IMR-90 (cell line): ENCODE results near the gene PPHLN1. TPM values are rescaled to one million over a fixed set of nuclear protein-coding genes. Genes with fewer than 3 reads are reported as not detected.

Experiments used
- ATAC-seq: fragments of 200-7000 bp; cut with Tn5 transposase; 2 replicates; pipeline ENCODE4 v1.9.1; 2020; ENCODE audit warnings: low read depth, mild to moderate bottlenecking, moderate library complexity
- BruUV-seq: library from RNA; stranded (reverse); fragments of 400-500 nt; replicated peaks from 2 replicates; lab custom pipeline; 2021; lab: Mats Ljungman, UMichigan
- CTCF ChIA-PET: fragments of 300-600 bp; formaldehyde crosslinking; extraction: SDS; loops from one replicate; lab custom pipeline; 2021; ENCODE audit warnings: antibody characterized with exemption; lab: Yijun Ruan, JAX
- POLR2A ChIA-PET: fragments of 300-600 bp; sonication (Branson Sonifier 250); formaldehyde crosslinking; loops from one replicate; lab custom pipeline; 2022; ENCODE audit warnings: antibody characterized with exemption; ENCODE audit not compliant: unreplicated experiment; lab: Charles Lee
- DNase-seq: peaks from one replicate; pipeline ENCODE4 v3.0.0; 2013
- H2AFZ ChIP-seq: replicated peaks from 2 replicates; pipeline ENCODE3; 2013; ENCODE audit warnings: low read length, mild to moderate bottlenecking; ENCODE audit not compliant: poor library complexity
- H2AK5ac ChIP-seq: 2 replicates; pipeline ENCODE4 v1.6.1; 2013; ENCODE audit warnings: low read depth, low read length, inconsistent platforms
- H2AK9ac ChIP-seq: replicated peaks from 2 replicates; pipeline ENCODE3; 2013; ENCODE audit warnings: mild to moderate bottlenecking, low read depth, low read length, moderate library complexity; ENCODE audit not compliant: poor library complexity
- H2BK120ac ChIP-seq: 2 replicates; pipeline ENCODE4 v1.6.1; 2013; ENCODE audit warnings: low read depth, low read length, inconsistent platforms
- H2BK15ac ChIP-seq: 3 replicates; pipeline ENCODE4 v1.6.1; 2013; ENCODE audit warnings: low read depth, low read length, inconsistent platforms
- H2BK20ac ChIP-seq: 2 replicates; pipeline ENCODE4 v1.6.1; 2013; ENCODE audit warnings: low read depth, mild to moderate bottlenecking, inconsistent platforms, low read length, moderate library complexity
- H2BK5ac ChIP-seq: 2 replicates; pipeline ENCODE4 v1.6.1; 2013; ENCODE audit warnings: mild to moderate bottlenecking, low read depth, low read length, inconsistent platforms; ENCODE audit not compliant: poor library complexity, severe bottlenecking
- H3K14ac ChIP-seq: replicated peaks from 2 replicates; pipeline ENCODE4 v1.6.1; 2013; ENCODE audit warnings: low read depth, low read length, inconsistent platforms
- H3K18ac ChIP-seq: 2 replicates; pipeline ENCODE4 v1.6.1; 2013; ENCODE audit warnings: low read depth, low read length, control low read depth
- H3K23ac ChIP-seq: 2 replicates; pipeline ENCODE4 v1.6.1; 2013; ENCODE audit warnings: low read depth, low read length, inconsistent platforms
- H3K27ac ChIP-seq: 2 replicates; pipeline ENCODE4 v1.5.1; 2013; ENCODE audit warnings: mild to moderate bottlenecking, control low read depth, low read length; ENCODE audit not compliant: insufficient read depth
- H3K27me3 ChIP-seq: 2 replicates; pipeline ENCODE4 v1.6.1; 2013; ENCODE audit warnings: low read length; ENCODE audit not compliant: control insufficient read depth, insufficient read depth
- H3K36me3 ChIP-seq: 2 replicates; pipeline ENCODE4 v1.6.1; 2013; ENCODE audit warnings: low read length, mixed read lengths; ENCODE audit not compliant: control insufficient read depth, insufficient read depth
- H3K4ac ChIP-seq: 2 replicates; pipeline ENCODE4 v1.6.1; 2013; ENCODE audit warnings: low read depth, low read length, inconsistent platforms
- H3K4me1 ChIP-seq: 2 replicates; pipeline ENCODE4 v1.6.1; 2013; ENCODE audit warnings: low read length, mixed read lengths; ENCODE audit not compliant: control insufficient read depth, insufficient read depth
- H3K4me2 ChIP-seq: 2 replicates; pipeline ENCODE4 v1.6.1; 2013; ENCODE audit warnings: low read depth, mild to moderate bottlenecking, control low read depth, low read length, moderate library complexity
- H3K4me3 ChIP-seq: 2 replicates; pipeline ENCODE4 v1.5.1; 2013; ENCODE audit warnings: low read depth, mild to moderate bottlenecking, control low read depth, low read length, moderate library complexity; ENCODE audit not compliant: insufficient read depth
- H3K56ac ChIP-seq: 2 replicates; pipeline ENCODE4 v1.6.1; 2013; ENCODE audit warnings: low read length, inconsistent platforms; ENCODE audit not compliant: insufficient read depth; ENCODE audit errors: extremely low read depth
- H3K79me1 ChIP-seq, 2 experiments: 2 replicates each; pipeline ENCODE4 v1.6.1; 2013; ENCODE audit warnings: low read length in 2 of 2, inconsistent platforms in 1 of 2, low read depth in 1 of 2
- H3K9ac ChIP-seq: 2 replicates; pipeline ENCODE4 v1.6.1; 2013; ENCODE audit warnings: low read depth, low read length, control low read depth
- H3K9me1 ChIP-seq: 2 replicates; pipeline ENCODE4 v1.6.1; 2013; ENCODE audit warnings: low read length, inconsistent platforms; ENCODE audit not compliant: insufficient read depth
- H3K9me3 ChIP-seq: 2 replicates; pipeline ENCODE4 v1.6.1; 2013; ENCODE audit warnings: low read length; ENCODE audit not compliant: control insufficient read depth, insufficient read depth
- H4K20me1 ChIP-seq: 2 replicates; pipeline ENCODE4 v1.6.1; 2013; ENCODE audit warnings: low read length, inconsistent platforms; ENCODE audit not compliant: insufficient read depth
- H4K5ac ChIP-seq: 2 replicates; pipeline ENCODE4 v1.6.1; 2013; ENCODE audit warnings: mild to moderate bottlenecking, low read depth, low read length, control low read depth
- H4K8ac ChIP-seq, 2 experiments: 2 replicates each; pipeline ENCODE4 v1.6.1; 2013; ENCODE audit warnings: low read depth in 2 of 2, low read length in 2 of 2, control low read depth in 1 of 2, inconsistent platforms in 1 of 2
- H4K91ac ChIP-seq: 2 replicates; pipeline ENCODE4 v1.6.1; 2013; ENCODE audit warnings: low read depth, low read length, inconsistent platforms; ENCODE audit not compliant: insufficient read depth
- CEBPB ChIP-seq: IDR thresholded peaks from 2 replicates; pipeline ENCODE4 v1.6.1; 2012; ENCODE audit warnings: low read depth, low read length, improper control_type of control experiment
- RCOR1 ChIP-seq: IDR thresholded peaks from 2 replicates; pipeline ENCODE4 v1.6.1; 2012; ENCODE audit warnings: mild to moderate bottlenecking, low read length, improper control_type of control experiment; ENCODE audit not compliant: insufficient replicate concordance
- SMC3 ChIP-seq: fragments of 150-350 bp; IDR thresholded peaks from 2 replicates; pipeline ENCODE4 v1.6.1; 2016; ENCODE audit warnings: low read depth, mild to moderate bottlenecking, antibody characterized with exemption, low read length, moderate library complexity
- WGBS, 2 experiments: methylation state at CpG; one replicate each; pipeline versions ENCODE4 v1.1.5 to v1.1.7; 2013; ENCODE audit warnings: missing lambda C conversion rate in 2 of 2; ENCODE audit not compliant: insufficient read length in 1 of 2; ENCODE audit errors: extremely low coverage in 2 of 2; 5-methylcytosine and 5-hydroxymethylcytosine counted together
- dilution Hi-C: fragments of 300-500 bp; cut with HindIII; formaldehyde crosslinking; loops from one replicate; pipeline ENCODE4 v1.14.3; 2018; ENCODE audit warnings: low sequenced_read_pairs; ENCODE audit not compliant: unreplicated experiment
- in situ Hi-C: fragments of 300-500 bp; cut with MboI; formaldehyde crosslinking; loops from 3 replicates; pipeline ENCODE4 v1.14.3; 2019; ENCODE audit warnings: low sequenced_read_pairs, inconsistent platforms, mixed read lengths
- intact Hi-C: fragments of 100-400 bp; cut with micrococcal nuclease; formaldehyde crosslinking; loops from 2 replicates; pipeline ENCODE4 v1.10.0; 2022
- polyA plus RNA-seq, 3 experiments: library from polyadenylated mRNA; depleted of rRNA; stranded (reverse); fragments of >200 nt; gene quantifications; 2 replicates each; pipeline ENCODE4 v1.2.3, GENCODE V29; 2012; ENCODE audit warnings: low replicate concordance in 1 of 3
- total RNA-seq: library from RNA; depleted of rRNA; stranded (reverse); fragments of >200 nt; gene quantifications from 2 replicates; pipeline ENCODE4 v1.2.3, GENCODE V29; 2012
- TF ChIP-seq, protein P1 (sequence below): fragments of 150-350 bp; IDR thresholded peaks from 2 replicates; pipeline ENCODE4 v1.6.1; 2016; ENCODE audit warnings: low read depth, mild to moderate bottlenecking, low read length, moderate library complexity, borderline replicate concordance

Gene PPHLN1
- total and polyA plus RNA-seq, 2 of the 4 experiments (the other 2 are of a cell fraction): 50.7 to 54.3 TPM

DNA sequence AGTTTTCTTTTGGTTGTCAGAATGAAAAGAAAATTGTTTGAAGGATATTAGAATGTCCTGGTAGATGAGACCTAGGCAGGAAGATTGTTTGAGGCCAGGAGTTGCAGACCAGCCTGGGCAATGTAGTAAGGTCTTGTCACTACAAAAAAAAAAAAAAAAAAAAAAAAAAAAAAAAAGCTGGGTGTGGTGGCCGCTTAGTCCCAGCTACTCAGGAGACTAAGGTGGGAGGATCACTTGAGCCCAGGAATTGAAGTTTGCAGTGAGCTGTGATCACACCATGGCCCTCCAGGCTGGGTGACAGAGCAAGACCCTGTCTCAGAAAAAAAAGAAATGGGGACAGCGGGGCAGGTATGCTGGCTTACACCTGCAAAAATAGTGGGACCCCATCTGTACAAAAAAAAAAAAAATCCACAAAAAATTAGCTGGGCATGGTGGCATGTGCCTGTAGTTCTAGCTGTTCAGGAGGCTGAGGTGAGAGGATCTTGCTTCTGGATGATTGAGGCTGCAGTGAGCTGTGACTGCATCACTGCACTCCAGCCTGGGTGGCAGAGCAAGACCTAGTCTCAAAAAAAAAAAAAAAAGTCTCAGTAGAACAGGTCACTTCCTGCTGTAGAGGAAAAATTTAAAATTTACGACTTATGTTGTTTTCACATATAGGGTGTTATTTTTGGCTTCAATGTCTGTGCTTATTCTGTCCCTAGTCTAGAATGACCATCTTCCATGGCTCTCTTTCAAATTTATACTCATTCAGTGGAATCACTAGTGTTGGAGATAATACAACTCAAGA is 70.7 kb downstream of the PPHLN1 start:
- in situ Hi-C loops: no loop called here

More for the DNA sequence above, 70.7 kb downstream of the PPHLN1 start:
- Histone ChIP-seq H2AK9ac (no peak overlapping the region), H2BK5ac (no peak overlapping the region), H3K4ac (no peak overlapping the region), H3K4me1 (no peaks in the 10 kb centered on the region), H3K9me3 (no peaks in the 10 kb centered on the region), H2BK15ac (no peak overlapping the region), H3K27me3 (no peaks in the 10 kb centered on the region), H2BK20ac (no peak overlapping the region), H2BK120ac (no peak overlapping the region), H4K91ac (no peak overlapping the region), H4K20me1 (no peaks in the 10 kb centered on the region), H4K8ac (no peak overlapping the region), H3K36me3 (peaks cover 9% of the 10 kb centered on the region), H3K23ac (no peak overlapping the region), H3K4me2 (no peak overlapping the region), H3K9ac (no peak overlapping the region), H3K9me1 (no peaks in the 10 kb centered on the region), H4K5ac (no peak overlapping the region), H3K18ac (no peak overlapping the region), H3K27ac (no peak overlapping the region), H2AK5ac (no peak overlapping the region), H3K79me1 (peaks cover 0 to 8% of the 10 kb centered on the region in 2 experiments; a peak in 1 of 4 replicates), H3K4me3 (no peak overlapping the region), H3K56ac (no peak overlapping the region), H2AFZ (no peak overlapping the region), H3K14ac (no peak overlapping the region)
- ATAC-seq (no peak), DNase-seq (no peak)
- intact Hi-C loops (no loop called here), dilution Hi-C loops (no loop called here)
- WGBS, 2 experiments: no CpG with 5 or more reads among the region's 3 CpGs
- ChIA-PET POLR2A (no interaction called here), CTCF (no interaction called here)
- no TSS peak for BruUV-seq
- no peak for TF ChIP-seq SMC3
- TF ChIP-seq CEBPB: no peak
- TF ChIP-seq RCOR1: no peak
- TF ChIP-seq, protein P1, sequence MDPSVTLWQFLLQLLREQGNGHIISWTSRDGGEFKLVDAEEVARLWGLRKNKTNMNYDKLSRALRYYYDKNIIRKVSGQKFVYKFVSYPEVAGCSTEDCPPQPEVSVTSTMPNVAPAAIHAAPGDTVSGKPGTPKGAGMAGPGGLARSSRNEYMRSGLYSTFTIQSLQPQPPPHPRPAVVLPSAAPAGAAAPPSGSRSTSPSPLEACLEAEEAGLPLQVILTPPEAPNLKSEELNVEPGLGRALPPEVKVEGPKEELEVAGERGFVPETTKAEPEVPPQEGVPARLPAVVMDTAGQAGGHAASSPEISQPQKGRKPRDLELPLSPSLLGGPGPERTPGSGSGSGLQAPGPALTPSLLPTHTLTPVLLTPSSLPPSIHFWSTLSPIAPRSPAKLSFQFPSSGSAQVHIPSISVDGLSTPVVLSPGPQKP: no peak
